Neural progenitor cell (in vitro differentiated cells): ENCODE measurements around the gene MANF. TPM values are rescaled to one million over a fixed set of nuclear protein-coding genes. Genes with fewer than 3 reads are reported as not detected.

Experiments used
- DNase-seq: peaks from one replicate; pipeline ENCODE4 v3.0.0-alpha.2; 2016; ENCODE audit warnings: low spot score
- H2AFZ ChIP-seq: fragments of 200-600 bp; sonication (generic); replicated peaks from 2 replicates; pipeline ENCODE4 v1.6.1; 2016; ENCODE audit warnings: antibody characterized with exemption
- H3F3A ChIP-seq: fragments of 200-600 bp; sonication (generic); 2 replicates; pipeline ENCODE4 v1.6.1; 2016; ENCODE audit warnings: antibody characterized with exemption, low read depth
- H3K27ac ChIP-seq: fragments of 200-600 bp; sonication (generic); 2 replicates; pipeline ENCODE4 v1.5.1; 2016; ENCODE audit warnings: mild to moderate bottlenecking
- H3K27me3 ChIP-seq: fragments of 200-600 bp; sonication (generic); 2 replicates; pipeline ENCODE4 v1.6.1; 2016; ENCODE audit warnings: mild to moderate bottlenecking, moderate library complexity
- H3K36me3 ChIP-seq: fragments of 200-600 bp; sonication (generic); 2 replicates; pipeline ENCODE4 v1.5.1; 2016
- H3K4me1 ChIP-seq: fragments of 200-600 bp; sonication (generic); 2 replicates; pipeline ENCODE4 v1.6.1; 2016; ENCODE audit warnings: mixed run types
- H3K4me2 ChIP-seq: fragments of 200-600 bp; sonication (generic); 2 replicates; pipeline ENCODE4 v1.6.1; 2016
- H3K4me3 ChIP-seq: fragments of 200-600 bp; sonication (generic); 2 replicates; pipeline ENCODE4 v1.5.1; 2016
- H3K79me2 ChIP-seq: fragments of 200-600 bp; sonication (generic); 2 replicates; pipeline ENCODE4 v1.6.1; 2016; ENCODE audit warnings: low read depth
- H3K9ac ChIP-seq: fragments of 200-600 bp; sonication (generic); 2 replicates; pipeline ENCODE4 v1.6.1; 2016
- H3K9me3 ChIP-seq: fragments of 200-600 bp; sonication (generic); 2 replicates; pipeline ENCODE4 v1.5.1; 2016; ENCODE audit warnings: low read depth
- H4K20me1 ChIP-seq: fragments of 200-600 bp; sonication (generic); 2 replicates; pipeline ENCODE4 v1.6.1; 2016; ENCODE audit warnings: low read depth
- H3K27ac Mint-ChIP-seq: 3 replicates; pipeline ENCODE4 v1.8.0; 2021; ENCODE audit warnings: mixed read lengths
- H3K27me3 Mint-ChIP-seq: 2 replicates; pipeline ENCODE4 v1.8.0; 2022; ENCODE audit warnings: low read depth, mild to moderate bottlenecking, inconsistent platforms, moderate library complexity, mixed read lengths; ENCODE audit not compliant: insufficient read depth
- H3K36me3 Mint-ChIP-seq: 3 replicates; pipeline ENCODE4 v1.8.0; 2021; ENCODE audit warnings: mixed read lengths
- H3K4me1 Mint-ChIP-seq: 3 replicates; pipeline ENCODE4 v1.8.0; 2021; ENCODE audit warnings: mixed read lengths
- H3K4me3 Mint-ChIP-seq: 3 replicates; pipeline ENCODE4 v1.8.0; 2021; ENCODE audit warnings: mild to moderate bottlenecking, moderate library complexity, mixed read lengths
- H3K9me3 Mint-ChIP-seq: 3 replicates; pipeline ENCODE4 v1.8.0; 2020; ENCODE audit warnings: mixed read lengths
- EZH2 ChIP-seq: fragments of 200-600 bp; sonication (generic); IDR thresholded peaks from 2 replicates; pipeline ENCODE4 v1.6.1; 2017; ENCODE audit warnings: antibody characterized with exemption, mild to moderate bottlenecking, moderate library complexity
- EZH2phosphoT487 ChIP-seq: fragments of 200-600 bp; sonication (generic); IDR thresholded peaks from 2 replicates; pipeline ENCODE4 v1.6.1; 2017; ENCODE audit warnings: antibody characterized with exemption
- total RNA-seq: library from RNA; depleted of rRNA; stranded (reverse); fragments of >200 nt; gene quantifications from 2 replicates; pipeline ENCODE4 v1.2.3, GENCODE V29; 2015; ENCODE audit warnings: low replicate concordance
- TF ChIP-seq, protein P1 (sequence below): fragments of 200-600 bp; sonication (generic); IDR thresholded peaks from 2 replicates; pipeline ENCODE4 v1.5.1; 2017; ENCODE audit warnings: antibody characterized with exemption, mild to moderate bottlenecking

MANF gene
- total RNA-seq, 1 donor from 2014 or later = 68.9 TPM

- no peak overlapping the region for H3K27ac Mint-ChIP-seq
- Histone ChIP-seq H3K36me3 (no peaks in the 10 kb centered on the region), H3F3A (peaks cover 8% of the 10 kb centered on the region), H2AFZ (no peak overlapping the region), H3K27me3 (no peaks in the 10 kb centered on the region), H3K4me2 (no peak overlapping the region), H3K4me1 (peaks cover 9% of the 10 kb centered on the region), H3K9ac (no peak overlapping the region), H3K9me3 (no peaks in the 10 kb centered on the region), H3K4me3 (no peak overlapping the region), H3K27ac (no peak overlapping the region), H3K79me2 (peaks cover 15% of the 10 kb centered on the region), H4K20me1 (no peaks in the 10 kb centered on the region)
- DNase-seq = no peak
- H3K4me3 Mint-ChIP-seq = no peak overlapping the region
- TF ChIP-seq, protein P1, sequence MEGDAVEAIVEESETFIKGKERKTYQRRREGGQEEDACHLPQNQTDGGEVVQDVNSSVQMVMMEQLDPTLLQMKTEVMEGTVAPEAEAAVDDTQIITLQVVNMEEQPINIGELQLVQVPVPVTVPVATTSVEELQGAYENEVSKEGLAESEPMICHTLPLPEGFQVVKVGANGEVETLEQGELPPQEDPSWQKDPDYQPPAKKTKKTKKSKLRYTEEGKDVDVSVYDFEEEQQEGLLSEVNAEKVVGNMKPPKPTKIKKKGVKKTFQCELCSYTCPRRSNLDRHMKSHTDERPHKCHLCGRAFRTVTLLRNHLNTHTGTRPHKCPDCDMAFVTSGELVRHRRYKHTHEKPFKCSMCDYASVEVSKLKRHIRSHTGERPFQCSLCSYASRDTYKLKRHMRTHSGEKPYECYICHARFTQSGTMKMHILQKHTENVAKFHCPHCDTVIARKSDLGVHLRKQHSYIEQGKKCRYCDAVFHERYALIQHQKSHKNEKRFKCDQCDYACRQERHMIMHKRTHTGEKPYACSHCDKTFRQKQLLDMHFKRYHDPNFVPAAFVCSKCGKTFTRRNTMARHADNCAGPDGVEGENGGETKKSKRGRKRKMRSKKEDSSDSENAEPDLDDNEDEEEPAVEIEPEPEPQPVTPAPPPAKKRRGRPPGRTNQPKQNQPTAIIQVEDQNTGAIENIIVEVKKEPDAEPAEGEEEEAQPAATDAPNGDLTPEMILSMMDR = no peak
- no peak for TF ChIP-seq EZH2
- H3K36me3 Mint-ChIP-seq = peaks cover 3% of the 10 kb centered on the region
- H3K9me3 Mint-ChIP-seq = no peaks in the 10 kb centered on the region
- H3K27me3 Mint-ChIP-seq = peaks cover 7% of the 10 kb centered on the region
- peaks cover 9% of the 10 kb centered on the region for H3K4me1 Mint-ChIP-seq
Observed at GRCh38 chr3:51379301-51379700, 5.8 kb upstream of the MANF start.

GRCh38 chr3:51379746-51380455 is 5.2 kb upstream of the MANF start:
- H3K27me3 ChIP-seq = no peaks in the 10 kb centered on the region
- H3K4me3 Mint-ChIP-seq = no peak overlapping the region
- H3K9me3 Mint-ChIP-seq = no peaks in the 10 kb centered on the region
- no peak overlapping the region for H3K27ac Mint-ChIP-seq
- H3K27me3 Mint-ChIP-seq = peaks cover 7% of the 10 kb centered on the region
- TF ChIP-seq, protein P1 = no peak
- TF ChIP-seq EZH2phosphoT487 (no peak), EZH2 (no peak)
- H3K9me3 ChIP-seq = no peaks in the 10 kb centered on the region
- peaks cover 17% of the 10 kb centered on the region for H3K79me2 ChIP-seq
- H3K9ac ChIP-seq = no peak overlapping the region
- no peak overlapping the region for H2AFZ ChIP-seq
- H3K27ac ChIP-seq = no peak overlapping the region
- no peak overlapping the region for H3K4me2 ChIP-seq
- H4K20me1 ChIP-seq = no peaks in the 10 kb centered on the region
- no peaks in the 10 kb centered on the region for H3K36me3 ChIP-seq
- H3K4me1 ChIP-seq = peaks cover 9% of the 10 kb centered on the region
- peaks cover 3% of the 10 kb centered on the region for H3K36me3 Mint-ChIP-seq
- H3K4me3 ChIP-seq = no peak overlapping the region
- peaks cover 13% of the 10 kb centered on the region for H3F3A ChIP-seq
- DNase-seq = no peak
- H3K4me1 Mint-ChIP-seq = peaks cover 9% of the 10 kb centered on the region

GRCh38 chr3:51380601-51381332 is 4.3 kb upstream of the MANF start:
- peak overlapping the region; percentile 8 for H3K4me3 Mint-ChIP-seq
- Histone ChIP-seq H3K9ac (no peak overlapping the region), H3K79me2 (peaks cover 23% of the 10 kb centered on the region), H2AFZ (no peak overlapping the region), H3K36me3 (no peaks in the 10 kb centered on the region), H4K20me1 (peaks cover under 1% of the 10 kb centered on the region), H3K4me3 (no peak overlapping the region), H3K27ac (no peak overlapping the region), H3K9me3 (no peaks in the 10 kb centered on the region), H3K27me3 (no peaks in the 10 kb centered on the region), H3F3A (peaks cover 13% of the 10 kb centered on the region), H3K4me2 (no peak overlapping the region), H3K4me1 (peaks cover 9% of the 10 kb centered on the region)
- H3K4me1 Mint-ChIP-seq = peaks cover 12% of the 10 kb centered on the region
- H3K36me3 Mint-ChIP-seq = peaks cover 3% of the 10 kb centered on the region
- H3K27ac Mint-ChIP-seq = no peak overlapping the region
- H3K27me3 Mint-ChIP-seq = peaks cover 7% of the 10 kb centered on the region
- no peaks in the 10 kb centered on the region for H3K9me3 Mint-ChIP-seq
- TF ChIP-seq EZH2 (no peak), EZH2phosphoT487 (no peak)
- TF ChIP-seq, protein P1 = no peak
- DNase-seq = no peak
